Omental fat pad (tissue), 4 donors: ENCODE data around the gene CFAP20DC. TPM values are rescaled to one million over a fixed set of nuclear protein-coding genes. Genes with fewer than 3 reads are reported as not detected.
"Not testable (repeated sequence)": the region's sequence is repeated elsewhere in the genome, so short reads cannot be mapped to it uniquely, and the experiment has no call there.

Experiments
- ATAC-seq: fragments of 150-250 bp; one replicate; pipeline ENCODE4 v1.9.1; 2016; ENCODE audit warnings: mild to moderate bottlenecking, moderate library complexity; ENCODE audit not compliant: low FRiP score
- DNase-seq: peaks from one replicate; pipeline ENCODE4 v3.0.0-alpha.2; 2019; ENCODE audit warnings: low spot score
- total RNA-seq, 4 donors: library from RNA; depleted of rRNA; stranded (reverse); fragments of >200 nt; gene quantifications; one replicate each; pipeline ENCODE4 v1.1.0, GENCODE V29; 2016
- TF ChIP-seq, protein P1 (sequence below), 3 donors: fragments of 450-650 bp; IDR thresholded peaks; one replicate each; pipeline ENCODE4 v1.5.1; 2016 to 2017; ENCODE audit warnings: antibody characterized with exemption in 3 of 3, mild to moderate bottlenecking in 3 of 3, moderate library complexity in 2 of 3

Gene CFAP20DC
- total RNA-seq, 4 donors from 2014 or later, result 0.25 to 0.36 (median 0.28) TPM; not detected in 1

DNA sequence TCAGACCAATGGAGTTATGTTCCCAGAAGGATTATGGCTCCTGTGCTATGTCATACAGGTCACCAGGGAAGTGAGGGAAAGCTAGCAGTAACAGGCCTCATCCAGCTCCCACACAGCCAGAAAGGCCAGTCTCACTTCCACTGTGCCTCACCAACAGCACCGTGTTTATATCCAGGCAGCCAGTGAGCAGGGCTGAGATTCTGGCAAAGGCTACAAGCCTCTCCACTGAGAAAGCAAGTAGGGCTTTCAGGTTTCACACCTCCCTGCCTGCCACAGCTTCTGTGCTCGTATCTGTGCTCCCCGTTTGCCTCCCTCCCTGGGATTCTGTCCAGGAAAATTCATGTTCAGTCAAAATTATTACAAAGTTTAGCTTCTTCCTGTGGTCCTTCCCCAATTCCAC, 14.9 kb upstream of the CFAP20DC start:
- ATAC-seq (no peak), DNase-seq (no peak)
- TF ChIP-seq, protein P1, sequence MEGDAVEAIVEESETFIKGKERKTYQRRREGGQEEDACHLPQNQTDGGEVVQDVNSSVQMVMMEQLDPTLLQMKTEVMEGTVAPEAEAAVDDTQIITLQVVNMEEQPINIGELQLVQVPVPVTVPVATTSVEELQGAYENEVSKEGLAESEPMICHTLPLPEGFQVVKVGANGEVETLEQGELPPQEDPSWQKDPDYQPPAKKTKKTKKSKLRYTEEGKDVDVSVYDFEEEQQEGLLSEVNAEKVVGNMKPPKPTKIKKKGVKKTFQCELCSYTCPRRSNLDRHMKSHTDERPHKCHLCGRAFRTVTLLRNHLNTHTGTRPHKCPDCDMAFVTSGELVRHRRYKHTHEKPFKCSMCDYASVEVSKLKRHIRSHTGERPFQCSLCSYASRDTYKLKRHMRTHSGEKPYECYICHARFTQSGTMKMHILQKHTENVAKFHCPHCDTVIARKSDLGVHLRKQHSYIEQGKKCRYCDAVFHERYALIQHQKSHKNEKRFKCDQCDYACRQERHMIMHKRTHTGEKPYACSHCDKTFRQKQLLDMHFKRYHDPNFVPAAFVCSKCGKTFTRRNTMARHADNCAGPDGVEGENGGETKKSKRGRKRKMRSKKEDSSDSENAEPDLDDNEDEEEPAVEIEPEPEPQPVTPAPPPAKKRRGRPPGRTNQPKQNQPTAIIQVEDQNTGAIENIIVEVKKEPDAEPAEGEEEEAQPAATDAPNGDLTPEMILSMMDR (IDR thresholded peaks at IDR 0.05), result no peak

DNA sequence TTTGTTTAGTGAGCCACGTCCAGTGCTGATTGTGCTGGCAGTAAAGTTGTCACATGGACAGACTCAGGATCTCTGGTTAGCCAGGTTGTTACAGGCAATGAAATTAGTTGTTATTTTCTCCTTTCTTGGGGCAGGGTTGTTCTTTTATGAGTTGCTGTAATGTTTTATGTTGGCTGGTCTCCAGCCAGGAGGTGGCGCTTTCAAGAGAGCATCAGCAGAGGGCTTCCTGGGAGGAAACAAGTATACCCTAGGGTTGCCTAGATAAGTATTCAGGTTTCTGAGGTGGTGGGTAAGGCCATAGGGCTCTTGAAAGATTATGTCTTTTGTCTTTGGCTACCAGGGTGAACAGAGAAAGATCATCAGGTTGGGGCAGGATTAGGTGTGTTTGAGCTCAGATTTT, 14.5 kb upstream of the CFAP20DC start:
- TF ChIP-seq, protein P1 (IDR thresholded peaks at IDR 0.05), result no peak
- DNase-seq (no peak), ATAC-seq (no peak)

DNA sequence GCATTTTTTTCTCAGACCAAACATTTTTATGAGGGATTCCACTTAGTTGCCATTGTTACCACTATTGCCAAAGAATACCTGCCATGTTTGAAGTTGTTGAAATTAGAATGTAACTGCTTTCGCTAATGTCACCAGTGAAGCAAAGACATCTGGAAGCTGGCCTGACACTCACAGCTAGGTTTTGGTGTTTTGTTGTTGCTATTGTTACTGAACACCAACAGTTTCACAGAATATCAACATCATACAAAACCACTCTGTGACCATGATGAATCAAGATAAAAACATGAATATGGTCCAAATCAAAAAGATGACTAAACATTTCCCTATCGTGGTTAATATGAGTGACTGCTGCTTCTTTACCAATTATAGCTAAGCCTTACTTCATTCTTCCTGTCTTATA, 6.9 kb upstream of the CFAP20DC start:
- ATAC-seq (no peak), DNase-seq (no peak)
- TF ChIP-seq, protein P1 (IDR thresholded peaks at IDR 0.05), result no peak

DNA sequence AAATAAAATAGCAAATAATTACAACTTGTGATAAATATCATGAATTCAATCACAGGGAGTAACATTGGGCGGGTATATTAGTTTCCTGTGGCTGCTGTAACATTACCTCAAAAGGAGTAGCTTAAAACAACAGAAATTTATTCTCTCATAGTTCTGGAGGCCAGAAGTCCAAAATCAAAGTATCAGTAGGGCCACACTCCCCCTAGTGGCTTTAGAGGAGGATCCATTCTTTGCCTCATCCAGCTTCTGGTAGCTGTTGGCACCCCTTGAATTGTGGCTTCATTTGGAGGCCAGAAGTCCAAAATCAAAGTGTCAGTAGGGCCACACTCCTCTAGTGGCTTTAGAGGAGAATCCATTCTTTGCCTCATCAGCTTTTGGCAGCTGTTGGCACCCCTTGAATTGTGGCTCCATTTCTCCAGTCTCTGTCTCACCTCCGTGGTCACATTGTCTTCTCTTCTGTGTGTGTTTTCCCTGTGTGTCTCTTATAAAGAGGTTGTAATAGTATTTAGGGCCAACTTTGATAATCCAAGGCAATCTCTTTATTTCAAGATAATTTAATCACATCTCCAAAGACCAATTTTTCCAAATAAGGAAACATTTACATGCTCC, 3.1 kb upstream of the CFAP20DC start:
- no peak for DNase-seq
- TF ChIP-seq, protein P1 (IDR thresholded peaks at IDR 0.05), result no peak
- ATAC-seq, result no peak

DNA sequence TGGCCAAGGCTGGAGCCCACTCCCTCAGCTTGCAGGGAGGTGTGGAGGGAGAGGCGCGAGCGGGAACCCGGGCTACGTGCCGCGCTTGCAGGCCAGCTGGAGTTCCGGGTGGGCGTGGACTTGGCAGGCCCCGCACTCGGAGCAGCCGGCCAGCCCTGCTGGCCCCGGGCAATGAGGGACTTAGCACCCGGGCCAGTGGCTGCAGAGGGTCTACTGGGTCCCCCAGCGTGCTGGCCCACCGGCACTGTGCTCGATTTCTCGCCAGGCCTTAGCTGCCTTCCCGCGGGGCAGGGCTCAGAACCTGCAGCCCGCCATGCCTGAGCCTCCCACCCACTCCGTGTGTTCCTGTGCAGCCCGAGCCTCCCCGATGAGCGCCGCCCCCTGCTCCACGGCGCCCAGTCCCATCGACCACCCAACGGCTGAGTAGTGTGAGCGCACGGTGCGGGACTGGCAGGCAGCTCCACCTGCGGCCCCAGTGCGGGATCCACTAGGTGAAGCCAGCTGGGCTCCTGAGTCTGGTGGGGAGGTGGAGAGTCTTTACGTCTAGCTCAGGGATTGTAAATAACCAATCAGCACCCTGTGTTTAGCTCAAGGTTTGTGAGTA, 1.1 kb upstream of the CFAP20DC start:
- not testable (repeated sequence) for ATAC-seq, DNase-seq

DNA sequence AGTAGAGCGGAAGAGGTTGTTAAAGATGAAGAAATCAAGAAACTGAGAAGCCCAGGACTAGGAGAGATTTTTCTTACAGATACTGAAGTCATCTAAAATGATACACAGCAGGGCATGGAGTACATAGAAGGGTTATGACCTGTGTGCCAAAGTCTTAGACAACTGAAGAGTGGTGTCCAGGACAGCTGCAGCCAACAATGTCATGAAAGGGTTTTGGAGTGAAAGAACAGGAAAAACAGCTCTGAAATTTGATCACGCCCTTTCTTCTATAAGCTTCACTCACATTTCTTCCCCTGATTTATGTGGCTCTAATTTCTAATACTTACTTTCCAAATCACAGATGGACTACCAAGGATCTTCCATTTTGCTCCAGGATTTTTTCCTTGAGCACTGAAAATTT, 3.0 kb downstream of the CFAP20DC start:
- no peak for DNase-seq
- TF ChIP-seq, protein P1 (IDR thresholded peaks at IDR 0.05), result no peak
- ATAC-seq, result no peak

DNA sequence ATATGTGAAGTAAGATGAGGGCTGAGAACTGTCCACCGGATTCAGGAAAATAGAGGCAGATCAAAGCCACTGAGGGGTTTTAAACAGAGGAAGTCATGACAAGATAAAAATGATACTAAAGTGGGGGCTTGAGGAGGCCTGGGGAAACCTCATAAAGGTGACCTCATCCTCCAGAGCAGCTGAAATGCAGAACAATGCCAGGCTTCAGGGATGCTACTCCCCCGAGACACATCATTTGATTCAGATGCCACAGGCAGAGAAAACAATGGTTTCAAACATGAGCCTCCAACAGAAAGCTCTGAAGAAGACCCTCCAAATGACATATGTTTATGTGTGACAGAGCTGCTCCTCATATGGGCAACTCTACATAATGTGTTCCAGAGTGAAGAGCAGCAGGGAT, 6.4 kb downstream of the CFAP20DC start:
- TF ChIP-seq, protein P1 (IDR thresholded peaks at IDR 0.05), result no peak
- DNase-seq (no peak), ATAC-seq (no peak)
